Gastrocnemius medialis (tissue), 4 donors: ENCODE measurements around the gene NANOS2.

Experiments
- POLR2A ChIP-seq, 2 donors: fragments of 450-650 bp; IDR thresholded peaks; one replicate each; pipeline ENCODE4 v1.6.1; 2017; ENCODE audit warnings: antibody characterized with exemption in 2 of 2, mild to moderate bottlenecking in 2 of 2, moderate library complexity in 2 of 2
- TF ChIP-seq, protein P1 (sequence below), 5 experiments: fragments of 450-650 bp in 3 of 5; fragments of 200-600 bp in 2 of 5; sonication (generic) in 2 of 5; IDR thresholded peaks in 4 of 5; conservative IDR thresholded peaks in 1 of 5; 1 replicate in 4 of 5; 2 replicates in 1 of 5; pipeline ENCODE4 v1.5.1; 2016 to 2019; ENCODE audit warnings: antibody characterized with exemption in 5 of 5, mild to moderate bottlenecking in 3 of 5, moderate library complexity in 3 of 5

- TF ChIP-seq, protein P1, sequence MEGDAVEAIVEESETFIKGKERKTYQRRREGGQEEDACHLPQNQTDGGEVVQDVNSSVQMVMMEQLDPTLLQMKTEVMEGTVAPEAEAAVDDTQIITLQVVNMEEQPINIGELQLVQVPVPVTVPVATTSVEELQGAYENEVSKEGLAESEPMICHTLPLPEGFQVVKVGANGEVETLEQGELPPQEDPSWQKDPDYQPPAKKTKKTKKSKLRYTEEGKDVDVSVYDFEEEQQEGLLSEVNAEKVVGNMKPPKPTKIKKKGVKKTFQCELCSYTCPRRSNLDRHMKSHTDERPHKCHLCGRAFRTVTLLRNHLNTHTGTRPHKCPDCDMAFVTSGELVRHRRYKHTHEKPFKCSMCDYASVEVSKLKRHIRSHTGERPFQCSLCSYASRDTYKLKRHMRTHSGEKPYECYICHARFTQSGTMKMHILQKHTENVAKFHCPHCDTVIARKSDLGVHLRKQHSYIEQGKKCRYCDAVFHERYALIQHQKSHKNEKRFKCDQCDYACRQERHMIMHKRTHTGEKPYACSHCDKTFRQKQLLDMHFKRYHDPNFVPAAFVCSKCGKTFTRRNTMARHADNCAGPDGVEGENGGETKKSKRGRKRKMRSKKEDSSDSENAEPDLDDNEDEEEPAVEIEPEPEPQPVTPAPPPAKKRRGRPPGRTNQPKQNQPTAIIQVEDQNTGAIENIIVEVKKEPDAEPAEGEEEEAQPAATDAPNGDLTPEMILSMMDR (IDR thresholded peaks at IDR 0.05 in 4 of 5, conservative IDR thresholded peaks at IDR 0.05 in 1 of 5), result no peak
- TF ChIP-seq POLR2A (IDR thresholded peaks at IDR 0.05), result no peak
Observed at GRCh38 chr19:45920458-45920857, 5.9 kb upstream of the NANOS2 start.
